ENCODE measurements around the gene CADM2. TPM values are rescaled to one million over a fixed set of nuclear protein-coding genes. Genes with fewer than 3 reads are reported as not detected.

Gene CADM2
- total and polyA plus RNA-seq, 2 donors (not counting 3 experiments of a cell fraction or from before 2014, with no cell fraction given) = not detected

DNA sequence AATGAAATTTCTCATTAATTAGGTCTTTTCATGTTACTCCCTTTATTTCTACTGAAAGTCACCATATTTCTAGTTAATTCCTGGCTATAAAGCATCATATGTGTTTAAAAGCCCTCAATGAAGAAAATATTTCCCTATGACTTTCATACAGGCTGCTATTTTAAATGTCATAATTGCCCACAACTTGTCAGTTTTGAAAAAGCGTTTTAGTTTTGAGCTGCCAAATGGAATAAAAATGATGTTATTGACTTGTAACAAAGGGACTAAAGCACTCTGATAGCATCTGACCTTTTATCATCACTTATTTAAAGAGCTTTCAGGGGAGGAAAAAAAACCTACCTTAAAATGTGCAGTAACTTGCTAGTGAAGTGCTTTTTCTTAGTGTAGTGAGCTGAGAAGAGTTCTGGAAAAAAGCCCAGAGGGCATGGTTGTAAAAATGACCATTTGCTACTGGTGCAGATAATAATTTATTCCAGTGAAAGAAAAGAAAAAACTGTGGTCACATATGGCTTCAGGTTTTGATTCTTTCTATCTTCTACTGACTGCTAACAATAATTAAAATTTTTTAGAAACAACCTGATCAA, 877.2 kb downstream of the CADM2 start:
- BruUV-seq (replicated peaks) = no TSS peak
- Histone ChIP-seq H3K4me1 (ENCODE audit: control insufficient read depth, extremely low read depth, insufficient read depth, low read length) (no peaks in the 10 kb centered on the region), H3K4me2 (ENCODE audit: insufficient read depth, low read length) (no peak overlapping the region), H3K27ac (ENCODE audit: insufficient read depth, low read depth, low read length) (no peak overlapping the region), H3K9ac (replicated peaks; ENCODE audit: extremely low read depth, insufficient read depth, low read length) (no peak overlapping the region), H4K20me1 (replicated peaks; ENCODE audit: control insufficient read depth, extremely low read depth, insufficient read depth, low read length) (no peaks in the 10 kb centered on the region), H2AFZ (ENCODE audit: low read depth, low read length) (no peak overlapping the region), H3K9me1 (replicated peaks; ENCODE audit: control insufficient read depth, extremely low read depth, insufficient read depth, low read length) (no peaks in the 10 kb centered on the region), H3K79me2 (ENCODE audit: control insufficient read depth, insufficient read depth, low read length) (no peaks in the 10 kb centered on the region), H3K36me3 (ENCODE audit: control insufficient read depth in 2 of 2, extremely low read depth in 1 of 2, insufficient read depth in 2 of 2, low read length in 2 of 2) (no peaks in the 10 kb centered on the region), H3K4me3 (replicated peaks in 1 of 3; ENCODE audit: insufficient read depth in 1 of 3, low read depth in 1 of 3, low read length in 3 of 3) (no peak overlapping the region), H3K27me3 (ENCODE audit: control insufficient read depth in 2 of 2, insufficient read depth in 2 of 2, low read length in 2 of 2) (no peaks in the 10 kb centered on the region), H3K9me3 (replicated peaks; ENCODE audit: control insufficient read depth, insufficient read depth, low read length) (no peaks in the 10 kb centered on the region)
- no peak for TF ChIP-seq FOS (IDR thresholded peaks at IDR 0.05; ENCODE audit: borderline replicate concordance, insufficient read depth, low read length)
- TF ChIP-seq, protein P1, sequence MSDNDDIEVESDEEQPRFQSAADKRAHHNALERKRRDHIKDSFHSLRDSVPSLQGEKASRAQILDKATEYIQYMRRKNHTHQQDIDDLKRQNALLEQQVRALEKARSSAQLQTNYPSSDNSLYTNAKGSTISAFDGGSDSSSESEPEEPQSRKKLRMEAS (IDR thresholded peaks at IDR 0.05; ENCODE audit: insufficient read depth, insufficient read length) = no peak
- no peak for TF ChIP-seq POLR2AphosphoS5 (IDR thresholded peaks at IDR 0.05; ENCODE audit: insufficient read depth, low read depth, low read length)
- no peak for TF ChIP-seq JUN (IDR thresholded peaks at IDR 0.05; ENCODE audit: borderline replicate concordance, insufficient read depth, insufficient read length, low read depth)
- no peak for TF ChIP-seq POLR2A (IDR thresholded peaks at IDR 0.05; ENCODE audit: low read depth, low read length)
- TF ChIP-seq GATA2 (IDR thresholded peaks at IDR 0.05; ENCODE audit: insufficient read depth, insufficient read length, low read depth, low read length) = no peak
- TF ChIP-seq EZH2 (IDR thresholded peaks at IDR 0.05; ENCODE audit: borderline replicate concordance, low read depth, low read length, severe bottlenecking) = no peak
- TF ChIP-seq, protein P2, sequence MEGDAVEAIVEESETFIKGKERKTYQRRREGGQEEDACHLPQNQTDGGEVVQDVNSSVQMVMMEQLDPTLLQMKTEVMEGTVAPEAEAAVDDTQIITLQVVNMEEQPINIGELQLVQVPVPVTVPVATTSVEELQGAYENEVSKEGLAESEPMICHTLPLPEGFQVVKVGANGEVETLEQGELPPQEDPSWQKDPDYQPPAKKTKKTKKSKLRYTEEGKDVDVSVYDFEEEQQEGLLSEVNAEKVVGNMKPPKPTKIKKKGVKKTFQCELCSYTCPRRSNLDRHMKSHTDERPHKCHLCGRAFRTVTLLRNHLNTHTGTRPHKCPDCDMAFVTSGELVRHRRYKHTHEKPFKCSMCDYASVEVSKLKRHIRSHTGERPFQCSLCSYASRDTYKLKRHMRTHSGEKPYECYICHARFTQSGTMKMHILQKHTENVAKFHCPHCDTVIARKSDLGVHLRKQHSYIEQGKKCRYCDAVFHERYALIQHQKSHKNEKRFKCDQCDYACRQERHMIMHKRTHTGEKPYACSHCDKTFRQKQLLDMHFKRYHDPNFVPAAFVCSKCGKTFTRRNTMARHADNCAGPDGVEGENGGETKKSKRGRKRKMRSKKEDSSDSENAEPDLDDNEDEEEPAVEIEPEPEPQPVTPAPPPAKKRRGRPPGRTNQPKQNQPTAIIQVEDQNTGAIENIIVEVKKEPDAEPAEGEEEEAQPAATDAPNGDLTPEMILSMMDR (IDR thresholded peaks at IDR 0.05; ENCODE audit: extremely low read depth in 1 of 2, insufficient read depth in 1 of 2, low read depth in 1 of 2, low read length in 2 of 2) = no peak
- TF ChIP-seq MYC (IDR thresholded peaks at IDR 0.05; ENCODE audit: low read depth, low read length) = no peak
- intact Hi-C loops (cut with micrococcal nuclease) = no loop called here
- DNase-seq (ENCODE audit: low read depth, low spot score) (no peak), FAIRE-seq (no peak)
- POLR2A ChIA-PET = no interaction called here
- dilution Hi-C loops (cut with MboI; ENCODE audit: extremely low pct_ligation_motif_present, low sequenced_read_pairs) = no loop called here
- CTCF ChIA-PET = interaction anchor here (0.7 kb wide), 1 partner anchor 190 kb away, joined by 3 read pairs; no protein-coding TSS in a partner anchor
